ENCODE results near the gene IRF8.

DNA sequence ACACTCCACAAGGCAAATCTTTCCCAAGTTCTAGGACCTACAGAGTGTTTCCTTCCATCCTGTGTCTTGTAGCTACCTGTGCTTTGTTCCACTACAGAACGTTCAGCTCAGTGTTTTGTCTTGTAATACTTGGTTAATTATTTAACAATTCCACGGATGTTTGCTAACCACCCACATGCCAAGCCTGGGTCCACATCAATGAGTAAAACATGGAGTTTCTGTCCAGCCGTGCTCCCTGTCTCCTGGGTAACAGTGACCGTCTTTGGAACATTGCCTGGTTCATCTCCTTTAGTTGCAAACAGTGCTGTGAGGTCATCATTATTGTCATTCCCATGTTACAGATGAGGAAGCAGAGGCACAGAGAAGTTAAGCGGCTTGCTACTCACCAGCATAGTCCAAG, 41.3 kb downstream of the IRF8 start:
- TF ChIP-seq POLR2AphosphoS5 (IDR thresholded peaks at IDR 0.05), result no peak
- TF ChIP-seq POLR2A (IDR thresholded peaks at IDR 0.05), result no peak
- TF ChIP-seq, protein P1, sequence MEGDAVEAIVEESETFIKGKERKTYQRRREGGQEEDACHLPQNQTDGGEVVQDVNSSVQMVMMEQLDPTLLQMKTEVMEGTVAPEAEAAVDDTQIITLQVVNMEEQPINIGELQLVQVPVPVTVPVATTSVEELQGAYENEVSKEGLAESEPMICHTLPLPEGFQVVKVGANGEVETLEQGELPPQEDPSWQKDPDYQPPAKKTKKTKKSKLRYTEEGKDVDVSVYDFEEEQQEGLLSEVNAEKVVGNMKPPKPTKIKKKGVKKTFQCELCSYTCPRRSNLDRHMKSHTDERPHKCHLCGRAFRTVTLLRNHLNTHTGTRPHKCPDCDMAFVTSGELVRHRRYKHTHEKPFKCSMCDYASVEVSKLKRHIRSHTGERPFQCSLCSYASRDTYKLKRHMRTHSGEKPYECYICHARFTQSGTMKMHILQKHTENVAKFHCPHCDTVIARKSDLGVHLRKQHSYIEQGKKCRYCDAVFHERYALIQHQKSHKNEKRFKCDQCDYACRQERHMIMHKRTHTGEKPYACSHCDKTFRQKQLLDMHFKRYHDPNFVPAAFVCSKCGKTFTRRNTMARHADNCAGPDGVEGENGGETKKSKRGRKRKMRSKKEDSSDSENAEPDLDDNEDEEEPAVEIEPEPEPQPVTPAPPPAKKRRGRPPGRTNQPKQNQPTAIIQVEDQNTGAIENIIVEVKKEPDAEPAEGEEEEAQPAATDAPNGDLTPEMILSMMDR (IDR thresholded peaks at IDR 0.05), result no peak
